Ammon's horn (tissue), 1 donor: ENCODE data around the gene AMT.

Experiments used
- DNase-seq: peaks from one replicate; pipeline ENCODE4 v3.0.0-alpha.2; 2016; ENCODE audit warnings: low spot score

The AMT gene

DNA sequence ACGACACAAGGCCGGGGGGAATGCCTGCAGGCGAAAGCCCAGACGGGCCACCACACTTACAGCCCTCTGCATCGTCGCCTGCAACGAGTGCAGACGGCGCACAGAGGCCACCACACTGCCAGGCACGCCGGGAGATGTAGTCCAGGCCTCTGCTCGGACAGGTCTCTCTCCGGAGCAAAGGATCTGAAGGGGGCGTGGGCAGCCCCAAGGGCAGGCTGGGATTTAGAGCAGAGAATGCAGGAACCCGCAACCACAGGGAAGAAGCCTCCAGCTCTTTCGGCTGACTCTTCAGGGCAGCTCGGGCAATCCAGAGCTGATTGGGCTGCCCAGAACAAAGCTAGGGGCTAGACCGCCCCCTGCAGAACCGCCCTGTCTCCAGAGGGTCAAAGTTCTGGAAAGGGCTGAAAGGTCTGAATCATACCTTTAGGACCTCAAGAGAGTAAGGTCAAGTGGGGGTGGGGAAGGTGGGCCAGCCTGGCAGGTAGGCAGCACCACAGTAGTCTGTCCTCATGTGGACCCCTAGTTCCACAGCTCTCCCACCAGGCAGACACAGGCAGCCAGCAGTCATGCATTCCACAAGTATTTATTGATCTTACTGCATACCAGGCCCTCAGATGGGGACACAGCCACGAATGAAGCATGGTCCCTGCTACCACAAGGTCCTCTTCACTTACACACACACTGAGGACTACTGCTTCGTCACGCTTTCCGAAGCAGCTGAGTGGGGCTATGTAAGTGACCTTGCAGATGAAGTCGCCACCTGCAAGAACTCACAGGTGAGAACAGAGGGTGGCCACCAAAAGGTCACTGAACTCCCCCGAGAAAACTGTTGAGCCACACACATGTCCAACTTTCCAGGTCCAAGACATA, at the start of gene AMT:
Gene AMT (minus strand): TSS at position 95 of the 870 bp plus-strand sequence. CDS start 23 bp downstream, at position 72.
- DNase-seq = peak; percentile 56

GRCh38 chr3:49470714-49471420, 48.6 kb upstream of the AMT start:
- no peak for DNase-seq

DNA sequence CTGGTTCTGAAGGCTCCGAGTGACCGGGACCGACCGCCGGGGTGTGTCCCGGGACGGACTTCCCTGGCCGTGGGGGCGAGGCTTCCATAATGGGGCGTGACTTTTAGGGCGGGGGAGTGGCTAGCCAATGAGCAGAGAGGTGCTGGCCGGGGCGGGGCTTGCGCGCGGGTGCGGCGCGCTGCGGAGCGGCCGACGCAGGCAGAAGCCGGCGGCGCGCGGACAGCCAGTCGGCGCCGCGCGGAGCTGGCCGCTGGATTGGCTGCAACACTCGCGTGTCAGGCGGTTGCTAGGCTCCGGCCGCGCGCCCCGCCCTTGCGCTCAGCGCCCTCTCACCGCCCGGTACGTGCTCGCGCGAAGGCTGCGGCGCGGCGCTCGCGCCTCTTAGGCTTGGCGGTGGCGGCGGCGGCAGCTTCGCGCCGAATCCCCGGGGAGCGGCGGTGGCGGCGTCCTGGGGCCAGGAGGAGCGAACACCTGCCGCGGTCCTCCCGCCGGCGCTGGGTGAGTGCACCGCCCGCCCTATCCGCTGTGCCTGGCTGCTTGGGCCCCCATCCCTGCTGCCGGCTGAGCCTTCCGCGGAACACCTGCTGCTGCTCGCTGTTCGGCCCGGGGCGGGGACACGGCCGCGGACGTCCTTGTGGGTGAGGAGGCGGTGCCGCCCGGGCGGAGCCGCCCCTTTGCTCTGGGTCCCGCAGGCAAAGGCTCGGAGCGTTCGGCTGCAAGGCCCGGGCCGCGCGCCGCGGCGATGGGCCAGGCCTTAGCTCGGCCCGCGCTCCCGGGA, 47.9 kb upstream of the AMT start, which contains the start of gene DAG1:
Gene DAG1 (plus strand): TSS at position 332 of the 778 bp plus-strand sequence. CDS start 40,268 bp downstream, outside the sequence.
- peak; percentile 98 for DNase-seq

- DNase-seq = peak; percentile 64
Observed at GRCh38 chr3:49469037-49469935, 47.0 kb upstream of the AMT start.

DNA sequence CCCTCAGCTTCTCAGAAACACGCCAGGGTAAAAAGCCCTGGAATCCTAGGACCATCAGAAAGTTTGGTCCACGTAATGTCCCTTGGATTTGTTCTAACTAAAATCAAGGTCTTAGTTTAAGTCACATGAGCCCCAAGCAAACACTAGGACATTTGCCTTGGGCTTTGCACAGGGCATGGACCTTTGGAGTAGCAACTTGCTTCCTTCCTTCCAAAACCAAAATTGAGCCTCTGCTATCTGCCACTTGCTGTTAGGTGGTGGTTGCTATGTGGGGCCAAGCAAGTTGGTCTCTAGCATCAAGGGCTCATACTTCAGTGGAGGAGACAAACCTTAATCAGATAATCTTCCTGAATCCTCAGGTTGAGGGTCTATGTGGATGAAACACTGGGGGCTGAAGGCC, 43.8 kb upstream of the AMT start:
- DNase-seq = no peak

- DNase-seq = peak; percentile 51
Observed at GRCh38 chr3:49465270-49466034, 43.2 kb upstream of the AMT start.

DNA sequence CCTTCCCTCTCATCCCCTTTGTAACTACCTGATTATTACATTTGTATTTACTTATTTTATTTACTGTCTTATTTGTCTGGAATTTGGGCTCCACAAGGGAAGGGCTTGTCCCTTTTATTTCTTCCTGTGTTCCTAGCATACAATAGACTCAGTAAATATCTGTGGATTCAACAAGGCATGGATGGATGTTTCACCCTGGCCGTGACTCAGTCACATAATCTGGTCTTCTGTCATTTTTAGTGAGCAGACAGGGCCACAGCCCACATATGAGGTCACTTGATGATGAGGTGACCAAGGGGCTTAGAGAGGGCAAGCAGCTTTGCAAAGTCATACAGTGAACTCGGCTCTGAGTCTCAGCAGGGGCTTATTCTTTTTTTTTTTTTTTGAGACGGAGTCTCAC, 39.9 kb upstream of the AMT start:
- DNase-seq = no peak

GRCh38 chr3:49461443-49462171, 39.3 kb upstream of the AMT start:
- DNase-seq = no peak

GRCh38 chr3:49460956-49461355, 38.7 kb upstream of the AMT start:
- no peak for DNase-seq

DNA sequence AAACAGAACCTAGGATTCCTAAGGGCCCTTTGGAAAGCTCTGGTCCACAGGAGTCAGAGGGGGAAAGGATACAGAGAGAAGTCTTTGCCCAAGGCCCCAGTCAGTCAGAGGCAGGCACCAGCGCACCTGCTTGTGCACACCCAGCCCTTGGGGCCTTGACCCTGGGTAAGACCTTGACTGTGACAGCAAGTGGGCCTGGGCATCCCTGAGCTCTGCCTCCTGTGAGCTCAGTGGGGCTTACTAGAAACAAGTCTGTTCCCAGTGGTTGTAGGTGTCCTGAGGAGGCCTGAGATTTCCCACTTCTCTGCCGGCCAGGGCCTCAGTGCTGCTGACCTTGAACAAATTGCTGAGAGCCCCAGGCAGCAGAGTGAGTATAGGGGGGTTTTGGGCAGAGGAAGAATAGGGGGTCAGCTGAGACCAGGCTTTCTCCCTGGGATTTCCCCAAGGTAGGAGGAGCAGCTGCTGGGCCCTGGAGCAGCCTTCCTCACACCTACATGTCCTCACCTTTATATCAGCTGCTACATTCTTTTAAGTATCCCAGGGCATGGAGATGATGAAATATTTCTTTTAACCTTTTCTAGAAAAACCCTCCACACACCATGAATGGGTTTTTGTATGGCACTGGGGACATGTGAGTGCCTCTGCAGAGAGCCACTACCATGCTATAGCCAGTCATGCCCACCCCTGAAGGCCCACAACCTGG, 38.1 kb upstream of the AMT start:
- DNase-seq = no peak

- no peak for DNase-seq
Observed at GRCh38 chr3:49456466-49456865, 34.2 kb upstream of the AMT start.

GRCh38 chr3:49454898-49455681, 32.8 kb upstream of the AMT start:
- no peak for DNase-seq

DNA sequence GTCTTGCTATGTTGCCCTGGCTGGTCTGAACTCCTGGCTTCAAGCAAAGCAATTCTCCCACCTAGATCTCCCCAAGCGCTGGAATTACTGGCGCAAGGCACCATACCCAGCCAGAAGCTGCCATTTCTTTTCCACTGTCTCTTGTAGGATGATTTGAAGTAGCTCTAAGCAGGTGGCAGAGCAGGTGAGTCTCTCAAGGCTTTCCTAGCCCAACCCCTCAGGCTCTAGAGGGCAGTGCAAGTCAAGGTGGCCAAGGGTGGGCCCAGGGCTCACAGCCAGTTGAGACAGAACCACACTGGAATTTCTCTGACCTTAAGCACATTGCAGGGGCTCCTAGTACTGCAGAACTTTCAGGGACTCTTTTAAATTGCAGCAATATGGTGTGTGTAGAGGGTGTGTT, 32.2 kb upstream of the AMT start:
- no peak for DNase-seq

DNA sequence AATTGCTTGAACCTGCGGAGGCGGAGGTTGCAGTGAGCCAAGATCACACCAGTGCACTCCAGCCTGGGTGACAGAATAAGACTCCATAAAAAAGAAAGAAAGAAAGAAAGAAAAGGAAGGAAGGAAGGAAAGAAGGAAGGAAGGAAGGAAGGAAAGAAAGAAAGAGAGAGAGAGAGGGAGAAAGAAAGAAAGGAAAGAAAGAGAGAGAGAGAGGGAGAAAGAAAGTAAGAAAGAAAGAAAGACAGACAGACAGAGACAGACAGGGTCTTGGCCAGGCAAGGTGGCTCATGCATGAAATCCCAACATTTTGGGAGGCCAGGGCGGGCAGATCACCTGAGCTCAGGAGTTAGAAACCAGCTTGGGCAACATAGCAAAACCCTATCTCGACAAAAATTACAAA, 31.3 kb upstream of the AMT start:
- no peak for DNase-seq

DNA sequence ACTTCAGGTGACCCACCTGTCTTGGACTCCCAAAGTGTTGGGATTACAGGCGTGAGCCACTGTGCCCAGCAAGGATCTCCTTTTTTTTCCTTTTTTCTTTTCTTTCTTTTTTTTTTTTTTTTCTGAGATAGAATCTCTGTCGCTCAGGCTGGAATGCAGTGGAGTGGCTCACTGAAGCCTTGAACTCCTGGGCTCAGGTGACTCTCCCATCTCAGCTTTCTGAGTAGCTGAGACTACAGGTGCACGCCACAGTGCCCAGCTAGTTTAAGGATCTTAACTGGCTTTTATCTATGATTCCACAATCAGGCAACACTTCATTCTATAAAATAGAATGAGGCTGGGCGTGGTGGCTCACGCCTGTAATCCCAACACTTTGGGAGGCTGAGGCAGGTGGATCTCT, 23.1 kb upstream of the AMT start:
- DNase-seq = no peak

DNA sequence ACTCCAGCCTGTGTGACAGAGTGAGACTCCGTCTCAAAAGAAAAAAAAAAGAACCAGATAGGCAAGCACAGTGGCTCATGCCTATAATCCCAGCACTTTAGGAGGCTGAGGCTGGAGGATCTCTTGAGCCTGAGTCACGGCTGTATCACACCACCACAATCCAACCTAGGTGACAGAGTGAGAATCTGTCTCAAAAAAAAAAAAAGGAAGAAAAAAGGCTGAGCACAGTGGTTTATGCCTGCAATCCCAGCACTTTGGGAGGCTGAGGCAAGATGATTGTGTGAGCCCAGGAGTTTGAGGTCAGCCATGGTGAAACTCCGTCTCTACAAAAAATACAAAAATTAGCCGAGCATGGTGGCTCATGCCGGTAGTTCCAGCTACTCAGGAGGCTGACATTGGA, 12.5 kb upstream of the AMT start:
- DNase-seq = no peak

DNA sequence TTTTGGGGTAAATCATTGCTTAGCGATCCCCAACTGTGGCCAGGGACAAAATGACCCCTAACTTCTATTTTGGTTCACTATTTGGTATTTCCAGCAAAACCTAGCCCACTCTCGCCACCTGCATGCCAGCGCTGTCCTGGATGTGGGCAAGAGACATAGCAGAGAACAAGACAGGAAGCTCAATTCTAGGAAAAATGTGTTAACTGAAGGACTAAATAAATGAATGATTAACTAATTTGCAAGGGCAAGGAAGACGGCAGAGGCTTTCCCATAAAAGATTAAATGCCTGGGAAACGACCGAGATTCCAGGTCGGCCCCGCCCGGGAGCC, 6.4 kb upstream of the AMT start:
- no peak for DNase-seq

GRCh38 chr3:49427586-49427985, 5.3 kb upstream of the AMT start:
- DNase-seq = no peak

- no peak for DNase-seq
Observed at GRCh38 chr3:49424816-49425215, 2.5 kb upstream of the AMT start.
